IMR-90 (cell line): ENCODE data around the gene KCNQ1. TPM values are rescaled to one million over a fixed set of nuclear protein-coding genes. Genes with fewer than 3 reads are reported as not detected.

Source experiments
- ATAC-seq: fragments of 200-7000 bp; cut with Tn5 transposase; 2 replicates; pipeline ENCODE4 v1.9.1; 2020; ENCODE audit warnings: low read depth, mild to moderate bottlenecking, moderate library complexity
- BruUV-seq: library from RNA; stranded (reverse); fragments of 400-500 nt; replicated peaks from 2 replicates; lab custom pipeline; 2021; lab: Mats Ljungman, UMichigan
- CTCF ChIA-PET: fragments of 300-600 bp; formaldehyde crosslinking; extraction: SDS; loops from one replicate; lab custom pipeline; 2021; ENCODE audit warnings: antibody characterized with exemption; lab: Yijun Ruan, JAX
- POLR2A ChIA-PET: fragments of 300-600 bp; sonication (Branson Sonifier 250); formaldehyde crosslinking; loops from one replicate; lab custom pipeline; 2022; ENCODE audit warnings: antibody characterized with exemption; ENCODE audit not compliant: unreplicated experiment; lab: Charles Lee
- DNase-seq: peaks from one replicate; pipeline ENCODE4 v3.0.0; 2013
- H2AFZ ChIP-seq: replicated peaks from 2 replicates; pipeline ENCODE3; 2013; ENCODE audit warnings: low read length, mild to moderate bottlenecking; ENCODE audit not compliant: poor library complexity
- H2AK5ac ChIP-seq: 2 replicates; pipeline ENCODE4 v1.6.1; 2013; ENCODE audit warnings: low read depth, low read length, inconsistent platforms
- H2AK9ac ChIP-seq: replicated peaks from 2 replicates; pipeline ENCODE3; 2013; ENCODE audit warnings: mild to moderate bottlenecking, low read depth, low read length, moderate library complexity; ENCODE audit not compliant: poor library complexity
- H2BK120ac ChIP-seq: 2 replicates; pipeline ENCODE4 v1.6.1; 2013; ENCODE audit warnings: low read depth, low read length, inconsistent platforms
- H2BK15ac ChIP-seq: 3 replicates; pipeline ENCODE4 v1.6.1; 2013; ENCODE audit warnings: low read depth, low read length, inconsistent platforms
- H2BK20ac ChIP-seq: 2 replicates; pipeline ENCODE4 v1.6.1; 2013; ENCODE audit warnings: low read depth, mild to moderate bottlenecking, inconsistent platforms, low read length, moderate library complexity
- H2BK5ac ChIP-seq: 2 replicates; pipeline ENCODE4 v1.6.1; 2013; ENCODE audit warnings: mild to moderate bottlenecking, low read depth, low read length, inconsistent platforms; ENCODE audit not compliant: poor library complexity, severe bottlenecking
- H3K14ac ChIP-seq: replicated peaks from 2 replicates; pipeline ENCODE4 v1.6.1; 2013; ENCODE audit warnings: low read depth, low read length, inconsistent platforms
- H3K18ac ChIP-seq: 2 replicates; pipeline ENCODE4 v1.6.1; 2013; ENCODE audit warnings: low read depth, low read length, control low read depth
- H3K23ac ChIP-seq: 2 replicates; pipeline ENCODE4 v1.6.1; 2013; ENCODE audit warnings: low read depth, low read length, inconsistent platforms
- H3K27ac ChIP-seq: 2 replicates; pipeline ENCODE4 v1.5.1; 2013; ENCODE audit warnings: mild to moderate bottlenecking, control low read depth, low read length; ENCODE audit not compliant: insufficient read depth
- H3K27me3 ChIP-seq: 2 replicates; pipeline ENCODE4 v1.6.1; 2013; ENCODE audit warnings: low read length; ENCODE audit not compliant: control insufficient read depth, insufficient read depth
- H3K36me3 ChIP-seq: 2 replicates; pipeline ENCODE4 v1.6.1; 2013; ENCODE audit warnings: low read length, mixed read lengths; ENCODE audit not compliant: control insufficient read depth, insufficient read depth
- H3K4ac ChIP-seq: 2 replicates; pipeline ENCODE4 v1.6.1; 2013; ENCODE audit warnings: low read depth, low read length, inconsistent platforms
- H3K4me1 ChIP-seq: 2 replicates; pipeline ENCODE4 v1.6.1; 2013; ENCODE audit warnings: low read length, mixed read lengths; ENCODE audit not compliant: control insufficient read depth, insufficient read depth
- H3K4me2 ChIP-seq: 2 replicates; pipeline ENCODE4 v1.6.1; 2013; ENCODE audit warnings: low read depth, mild to moderate bottlenecking, control low read depth, low read length, moderate library complexity
- H3K4me3 ChIP-seq: 2 replicates; pipeline ENCODE4 v1.5.1; 2013; ENCODE audit warnings: low read depth, mild to moderate bottlenecking, control low read depth, low read length, moderate library complexity; ENCODE audit not compliant: insufficient read depth
- H3K56ac ChIP-seq: 2 replicates; pipeline ENCODE4 v1.6.1; 2013; ENCODE audit warnings: low read length, inconsistent platforms; ENCODE audit not compliant: insufficient read depth; ENCODE audit errors: extremely low read depth
- H3K79me1 ChIP-seq, 2 experiments: 2 replicates each; pipeline ENCODE4 v1.6.1; 2013; ENCODE audit warnings: low read length in 2 of 2, inconsistent platforms in 1 of 2, low read depth in 1 of 2
- H3K9ac ChIP-seq: 2 replicates; pipeline ENCODE4 v1.6.1; 2013; ENCODE audit warnings: low read depth, low read length, control low read depth
- H3K9me1 ChIP-seq: 2 replicates; pipeline ENCODE4 v1.6.1; 2013; ENCODE audit warnings: low read length, inconsistent platforms; ENCODE audit not compliant: insufficient read depth
- H3K9me3 ChIP-seq: 2 replicates; pipeline ENCODE4 v1.6.1; 2013; ENCODE audit warnings: low read length; ENCODE audit not compliant: control insufficient read depth, insufficient read depth
- H4K20me1 ChIP-seq: 2 replicates; pipeline ENCODE4 v1.6.1; 2013; ENCODE audit warnings: low read length, inconsistent platforms; ENCODE audit not compliant: insufficient read depth
- H4K5ac ChIP-seq: 2 replicates; pipeline ENCODE4 v1.6.1; 2013; ENCODE audit warnings: mild to moderate bottlenecking, low read depth, low read length, control low read depth
- H4K8ac ChIP-seq, 2 experiments: 2 replicates each; pipeline ENCODE4 v1.6.1; 2013; ENCODE audit warnings: low read depth in 2 of 2, low read length in 2 of 2, control low read depth in 1 of 2, inconsistent platforms in 1 of 2
- H4K91ac ChIP-seq: 2 replicates; pipeline ENCODE4 v1.6.1; 2013; ENCODE audit warnings: low read depth, low read length, inconsistent platforms; ENCODE audit not compliant: insufficient read depth
- BHLHE40 ChIP-seq: fragments of 150-350 bp; IDR thresholded peaks from 2 replicates; pipeline ENCODE4 v1.6.1; 2016; ENCODE audit warnings: mild to moderate bottlenecking, low read depth, low read length
- CEBPB ChIP-seq: IDR thresholded peaks from 2 replicates; pipeline ENCODE4 v1.6.1; 2012; ENCODE audit warnings: low read depth, low read length, improper control_type of control experiment
- CHD1 ChIP-seq: IDR thresholded peaks from 2 replicates; pipeline ENCODE4 v1.6.1; 2012; ENCODE audit warnings: low read depth, low read length, improper control_type of control experiment
- CTCF ChIP-seq: conservative IDR thresholded peaks from 2 replicates; pipeline ENCODE4 v1.5.1; 2012; ENCODE audit warnings: mild to moderate bottlenecking, low read depth, low read length, improper control_type of control experiment
- ELK1 ChIP-seq: fragments of 150-350 bp; IDR thresholded peaks from 2 replicates; pipeline ENCODE4 v1.6.1; 2016; ENCODE audit warnings: low read depth, mild to moderate bottlenecking, low read length, moderate library complexity, borderline replicate concordance
- FOS ChIP-seq: fragments of 150-350 bp; IDR thresholded peaks from 2 replicates; pipeline ENCODE4 v1.6.1; 2016; ENCODE audit warnings: low read depth, low read length
- MAFK ChIP-seq: IDR thresholded peaks from 2 replicates; pipeline ENCODE4 v1.6.1; 2012; ENCODE audit warnings: low read depth, low read length, improper control_type of control experiment
- MAZ ChIP-seq: IDR thresholded peaks from 2 replicates; pipeline ENCODE4 v1.6.1; 2012; ENCODE audit warnings: low read depth, mild to moderate bottlenecking, low read length, improper control_type of control experiment, moderate library complexity, borderline replicate concordance
- MXI1 ChIP-seq: IDR thresholded peaks from 2 replicates; pipeline ENCODE4 v1.6.1; 2012; ENCODE audit warnings: low read depth, mild to moderate bottlenecking, low read length, moderate library complexity, borderline replicate concordance
- NFE2L2 ChIP-seq: fragments of 150-350 bp; IDR thresholded peaks from 2 replicates; pipeline ENCODE4 v1.6.1; 2016; ENCODE audit warnings: low read depth, mild to moderate bottlenecking, low read length
- POLR2A ChIP-seq: IDR thresholded peaks from 2 replicates; pipeline ENCODE4 v1.6.1; 2012; ENCODE audit warnings: mild to moderate bottlenecking, low read depth, low read length
- RAD21 ChIP-seq: IDR thresholded peaks from 2 replicates; pipeline ENCODE4 v1.6.1; 2012; ENCODE audit warnings: low read length, improper control_type of control experiment
- RCOR1 ChIP-seq: IDR thresholded peaks from 2 replicates; pipeline ENCODE4 v1.6.1; 2012; ENCODE audit warnings: mild to moderate bottlenecking, low read length, improper control_type of control experiment; ENCODE audit not compliant: insufficient replicate concordance
- RFX5 ChIP-seq: IDR thresholded peaks from 2 replicates; pipeline ENCODE4 v1.8.0; 2012; ENCODE audit warnings: low read depth, mild to moderate bottlenecking, low read length, moderate library complexity
- SMC3 ChIP-seq: fragments of 150-350 bp; IDR thresholded peaks from 2 replicates; pipeline ENCODE4 v1.6.1; 2016; ENCODE audit warnings: low read depth, mild to moderate bottlenecking, antibody characterized with exemption, low read length, moderate library complexity
- USF2 ChIP-seq: fragments of 150-350 bp; IDR thresholded peaks from 2 replicates; pipeline ENCODE4 v1.6.1; 2017; ENCODE audit warnings: mild to moderate bottlenecking, antibody characterized with exemption, low read length, low read depth
- WGBS, 2 experiments: methylation state at CpG; one replicate each; pipeline versions ENCODE4 v1.1.5 to v1.1.7; 2013; ENCODE audit warnings: missing lambda C conversion rate in 2 of 2; ENCODE audit not compliant: insufficient read length in 1 of 2; ENCODE audit errors: extremely low coverage in 2 of 2; 5-methylcytosine and 5-hydroxymethylcytosine counted together
- dilution Hi-C: fragments of 300-500 bp; cut with HindIII; formaldehyde crosslinking; loops from one replicate; pipeline ENCODE4 v1.14.3; 2018; ENCODE audit warnings: low sequenced_read_pairs; ENCODE audit not compliant: unreplicated experiment
- in situ Hi-C: fragments of 300-500 bp; cut with MboI; formaldehyde crosslinking; loops from 3 replicates; pipeline ENCODE4 v1.14.3; 2019; ENCODE audit warnings: low sequenced_read_pairs, inconsistent platforms, mixed read lengths
- intact Hi-C: fragments of 100-400 bp; cut with micrococcal nuclease; formaldehyde crosslinking; loops from 2 replicates; pipeline ENCODE4 v1.10.0; 2022
- polyA plus RNA-seq, 3 experiments: library from polyadenylated mRNA; depleted of rRNA; stranded (reverse); fragments of >200 nt; gene quantifications; 2 replicates each; pipeline ENCODE4 v1.2.3, GENCODE V29; 2012; ENCODE audit warnings: low replicate concordance in 1 of 3
- total RNA-seq: library from RNA; depleted of rRNA; stranded (reverse); fragments of >200 nt; gene quantifications from 2 replicates; pipeline ENCODE4 v1.2.3, GENCODE V29; 2012

The KCNQ1 gene
- total and polyA plus RNA-seq, 2 of the 4 experiments (the other 2 are of a cell fraction) = 0.07 TPM; not detected in 1

GRCh38 chr11:2653198-2653551, 208.4 kb downstream of the KCNQ1 start:
- dilution Hi-C loops (no loop called here), in situ Hi-C loops (no loop called here), intact Hi-C loops (no loop called here)
- ATAC-seq = no peak
- Histone ChIP-seq H3K79me1 (peaks cover 0 to 3% of the 10 kb centered on the region in 2 experiments; a peak in 1 of 4 replicates), H4K5ac (no peak overlapping the region), H4K91ac (no peak overlapping the region), H4K20me1 (no peaks in the 10 kb centered on the region; the same call in 1 of the 2 replicates), H3K4ac (no peak overlapping the region), H3K4me1 (no peaks in the 10 kb centered on the region), H3K9me1 (no peaks in the 10 kb centered on the region), H3K27me3 (peaks cover 13% of the 10 kb centered on the region; the same call in 1 of the 2 replicates), H3K23ac (no peak overlapping the region), H2BK15ac (no peak overlapping the region), H2AFZ (no peak overlapping the region), H2BK120ac (no peak overlapping the region), H3K9ac (no peak overlapping the region), H2BK20ac (no peak overlapping the region), H3K36me3 (no peaks in the 10 kb centered on the region), H3K9me3 (peaks cover 69% of the 10 kb centered on the region), H2AK5ac (no peak overlapping the region), H3K14ac (no peak overlapping the region), H3K56ac (no peak overlapping the region), H3K18ac (no peak overlapping the region), H4K8ac (no peak overlapping the region), H2BK5ac (no peak overlapping the region), H3K27ac (no peak overlapping the region), H3K4me2 (no peak overlapping the region), H3K4me3 (no peak overlapping the region), H2AK9ac (no peak overlapping the region)
- DNase-seq = no peak
- TF ChIP-seq MAFK (no peak), RCOR1 (no peak), CHD1 (no peak), NFE2L2 (no peak), SMC3 (no peak), POLR2A (no peak), FOS (no peak), RFX5 (no peak), MAZ (no peak), RAD21 (no peak), CTCF (no peak), BHLHE40 (no peak), CEBPB (no peak), ELK1 (no peak), MXI1 (no peak), USF2 (no peak)
- BruUV-seq = no TSS peak
- no CpG with 5 or more reads among the region's 1 CpG for WGBS, 2 experiments
- CTCF ChIA-PET = no interaction called here
- POLR2A ChIA-PET = interaction anchor here (1.0 kb wide), 1 partner anchor 231 kb away, joined by 5 read pairs; no protein-coding TSS in a partner anchor
